HTERT RPE-1 (cell line): Measurements from ENCODE around the gene PRCD.
"Not testable (repeated sequence)": the region's sequence is repeated elsewhere in the genome, so short reads cannot be mapped to it uniquely, and the experiment has no call there.

Experiments used
- in situ Hi-C: fragments of 300-500 bp; cut with MboI; formaldehyde crosslinking; loops from 4 replicates; pipeline ENCODE4 v1.14.3; 2020; ENCODE audit warnings: low sequenced_read_pairs

Gene PRCD

GRCh38 chr17:76525513-76525833 is 14.4 kb upstream of the PRCD start:
- in situ Hi-C loops = not testable (repeated sequence)

GRCh38 chr17:76527016-76527415 is 12.8 kb upstream of the PRCD start:
- in situ Hi-C loops = not testable (repeated sequence)

GRCh38 chr17:76527430-76528111 is 12.3 kb upstream of the PRCD start:
- in situ Hi-C loops = no loop called here

GRCh38 chr17:76528156-76528527 is 11.7 kb upstream of the PRCD start:
- in situ Hi-C loops = no loop called here

GRCh38 chr17:76528528-76529223 is 11.2 kb upstream of the PRCD start:
- in situ Hi-C loops = no loop called here

GRCh38 chr17:76529224-76530094 is 10.4 kb upstream of the PRCD start:
- in situ Hi-C loops = no loop called here

GRCh38 chr17:76530095-76530723 is 9.6 kb upstream of the PRCD start:
- in situ Hi-C loops = no loop called here

- in situ Hi-C loops = no loop called here
Measured at GRCh38 chr17:76530811-76531485, 8.9 kb upstream of the PRCD start.

- in situ Hi-C loops = no loop called here
Measured at GRCh38 chr17:76531486-76532038, 8.3 kb upstream of the PRCD start.

GRCh38 chr17:76532072-76532651 is 7.7 kb upstream of the PRCD start:
- in situ Hi-C loops = no loop called here

- in situ Hi-C loops = not testable (repeated sequence)
Measured at GRCh38 chr17:76533640-76534359, 6.0 kb upstream of the PRCD start.

GRCh38 chr17:76534831-76535732 is 4.8 kb upstream of the PRCD start:
- in situ Hi-C loops = no loop called here

GRCh38 chr17:76535788-76536510 is 3.9 kb upstream of the PRCD start:
- in situ Hi-C loops = no loop called here

- in situ Hi-C loops = no loop called here
Measured at GRCh38 chr17:76536511-76537287, 3.1 kb upstream of the PRCD start.

- in situ Hi-C loops = no loop called here
Measured at GRCh38 chr17:76537288-76537577, 2.6 kb upstream of the PRCD start.

GRCh38 chr17:76537578-76538280 is 2.1 kb upstream of the PRCD start, which contains the start of gene CYGB:
CYGB (minus strand) TSS chr17:76537709; CDS start chr17:76537542, 167 bp downstream.
- in situ Hi-C loops = no loop called here
